GM12878 (cell line): Measurements from ENCODE around the gene SNCA. TPM values are rescaled to one million over a fixed set of nuclear protein-coding genes. Genes with fewer than 3 reads are reported as not detected.

Source experiments
- ATAC-seq: fragments of 200-7000 bp; cut with Tn5 transposase; 3 replicates; pipeline ENCODE4 v1.9.1; 2020; ENCODE audit warnings: mild to moderate bottlenecking, moderate library complexity
- BruUV-seq: library from RNA; stranded (reverse); fragments of 400-500 nt; replicated peaks from 2 replicates; lab custom pipeline; 2021; lab: Mats Ljungman, UMichigan
- CTCF ChIA-PET: fragments of 300-600 bp; sonication (Branson Sonifier 250); formaldehyde crosslinking; extraction: SDS; loops from one replicate; lab custom pipeline; 2021; ENCODE audit warnings: inconsistent platforms; lab: Yijun Ruan, JAX
- POLR2A ChIA-PET: fragments of 350-600 bp; formaldehyde crosslinking; extraction: SDS; loops from one replicate; lab custom pipeline; 2021; ENCODE audit warnings: inconsistent platforms; lab: Charles Lee
- RAD21 ChIA-PET: fragments of 300-600 bp; sonication (Branson Sonifier 250); formaldehyde crosslinking; loops from one replicate; lab custom pipeline; 2023; ENCODE audit warnings: antibody characterized with exemption; ENCODE audit not compliant: unreplicated experiment; lab: Charles Lee
- SMC1A ChIA-PET: fragments of 300-600 bp; sonication (Branson Sonifier 250); formaldehyde crosslinking; loops from one replicate; lab custom pipeline; 2023; ENCODE audit not compliant: unreplicated experiment, uncharacterized antibody; lab: Charles Lee
- DNase-seq: peaks from one replicate; pipeline ENCODE4 v3.0.0-alpha.2; 2011; ENCODE audit warnings: low read depth, low spot score
- FAIRE-seq: peaks from 3 replicates; lab custom pipeline; 2011; peaks lifted over from hg19 to GRCh38; lab: Jason Lieb, UNC
- H2AFZ ChIP-seq: 2 replicates; pipeline ENCODE4 v1.6.0; 2011; ENCODE audit warnings: low read depth, low read length, control low read depth; ENCODE audit not compliant: control insufficient read depth
- H3K27ac ChIP-seq: 2 replicates; pipeline ENCODE4 v1.5.1; 2011; ENCODE audit warnings: control low read depth; ENCODE audit not compliant: control insufficient read depth, insufficient read depth
- H3K27me3 ChIP-seq, 2 experiments: replicated peaks in 1 of 2; 2 replicates each; pipeline versions ENCODE4 v1.6.0 to v1.6.1; 2011; ENCODE audit warnings: low read length in 1 of 2; ENCODE audit not compliant: control insufficient read depth in 2 of 2, insufficient read depth in 2 of 2
- H3K36me3 ChIP-seq, 2 experiments: 2 replicates each; pipeline ENCODE4 v1.5.1; 2011; ENCODE audit warnings: low read length in 1 of 2; ENCODE audit not compliant: control insufficient read depth in 2 of 2, insufficient read depth in 2 of 2
- H3K4me1 ChIP-seq: 2 replicates; pipeline ENCODE4 v1.6.1; 2011; ENCODE audit warnings: mild to moderate bottlenecking, low read length, moderate library complexity, mixed read lengths; ENCODE audit not compliant: control insufficient read depth, insufficient read depth
- H3K4me2 ChIP-seq: 2 replicates; pipeline ENCODE4 v1.6.0; 2011; ENCODE audit warnings: control low read depth; ENCODE audit not compliant: control insufficient read depth, insufficient read depth
- H3K4me3 ChIP-seq: fragments of 200-600 bp; sonication (generic); 2 replicates; pipeline ENCODE4 v1.5.1; 2016
- H3K79me2 ChIP-seq: 2 replicates; pipeline ENCODE4 v1.6.0; 2011; ENCODE audit warnings: low read length; ENCODE audit not compliant: control insufficient read depth, insufficient read depth
- H3K9ac ChIP-seq: 2 replicates; pipeline ENCODE4 v1.8.0; 2011; ENCODE audit warnings: low read length, control low read depth, mixed read lengths; ENCODE audit not compliant: control insufficient read depth, insufficient read depth
- H3K9me3 ChIP-seq: replicated peaks from 3 replicates; pipeline ENCODE4 v1.5.1; 2011; ENCODE audit warnings: mild to moderate bottlenecking, low read length; ENCODE audit not compliant: control insufficient read depth, insufficient read depth
- H4K20me1 ChIP-seq: 2 replicates; pipeline ENCODE4 v1.6.0; 2011; ENCODE audit not compliant: control insufficient read depth, insufficient read depth
- BACH1 ChIP-seq: fragments of 450-650 bp; IDR thresholded peaks from 2 replicates; pipeline ENCODE4 v1.6.1; 2017; ENCODE audit warnings: mild to moderate bottlenecking, borderline replicate concordance
- E2F8 ChIP-seq: fragments of 450-650 bp; IDR thresholded peaks from 2 replicates; pipeline ENCODE4 v1.6.1; 2018; ENCODE audit warnings: mild to moderate bottlenecking, low read depth, moderate library complexity; ENCODE audit not compliant: partially characterized antibody
- JUND ChIP-seq: IDR thresholded peaks from 2 replicates; pipeline ENCODE4 v1.6.1; 2012; ENCODE audit warnings: low read depth, mild to moderate bottlenecking, low read length, improper control_type of control experiment, moderate library complexity
- RB1 ChIP-seq: fragments of 450-650 bp; formaldehyde crosslinking; IDR thresholded peaks from 2 replicates; pipeline ENCODE4 v1.6.1; 2017; ENCODE audit warnings: mild to moderate bottlenecking, borderline replicate concordance
- RELA ChIP-seq: fragments of 450-650 bp; IDR thresholded peaks from 2 replicates; pipeline ENCODE4 v1.8.0; 2014; ENCODE audit warnings: borderline replicate concordance; ENCODE audit not compliant: partially characterized antibody
- SKIL ChIP-seq: fragments of 450-650 bp; IDR thresholded peaks from 2 replicates; pipeline ENCODE4 v1.6.1; 2017; ENCODE audit warnings: mild to moderate bottlenecking, low read depth, inconsistent platforms; ENCODE audit not compliant: poor library complexity, severe bottlenecking
- SMARCA5 ChIP-seq: fragments of 450-650 bp; IDR thresholded peaks from 2 replicates; pipeline ENCODE4 v1.6.1; 2017; ENCODE audit warnings: mild to moderate bottlenecking
- SUPT20H ChIP-seq: IDR thresholded peaks from 2 replicates; pipeline ENCODE4 v1.6.1; 2011; ENCODE audit warnings: low read depth, mild to moderate bottlenecking, low read length, moderate library complexity, borderline replicate concordance; ENCODE audit not compliant: control insufficient read depth
- WGBS: methylation state at CpG from one replicate; pipeline ENCODE4 v1.1.6; 2016; ENCODE audit warnings: low lambda C conversion rate; ENCODE audit not compliant: insufficient replicate concordance, insufficient coverage; ENCODE audit errors: missing lambda C conversion rate; 5-methylcytosine and 5-hydroxymethylcytosine counted together
- in situ Hi-C: fragments of 300-500 bp; cut with MboI; formaldehyde crosslinking; loops from 9 replicates; pipeline ENCODE4 v1.14.3; 2018; ENCODE audit warnings: mixed read lengths
- intact Hi-C: fragments of 100-400 bp; cut with micrococcal nuclease; formaldehyde crosslinking; loops from one replicate; pipeline ENCODE4 v1.14.2; 2022; ENCODE audit not compliant: unreplicated experiment
- polyA plus RNA-seq, 11 experiments: library from polyadenylated mRNA; depleted of rRNA in 4 of 11; unstranded in 6 of 11; stranded (reverse) in 5 of 11; fragments of >200 nt; fragmentation: Nextera tagmentation in 4 of 11; fragmentation: Illumina TruSeq in 1 of 11; extraction: Ambion mirVana in 4 of 11; extraction: Trizol in 1 of 11; gene quantifications; 1 replicate in 1 of 11; 2 replicates in 10 of 11; pipeline versions ENCODE4 v1.2.1 to v1.2.3, GENCODE V29; 2011 to 2016; ENCODE audit warnings: inconsistent platforms in 2 of 11, missing spikeins in 2 of 11, low read depth in 1 of 11
- total RNA-seq, 4 experiments: library from RNA; depleted of rRNA in 3 of 4; stranded (reverse); fragments of >200 nt in 3 of 4; fragmentation: Illumina TruSeq in 1 of 4; extraction: Trizol in 1 of 4; gene quantifications; 2 replicates each; pipeline versions ENCODE4 v1.2.1 to v1.2.3, GENCODE V29; 2013 to 2021

Gene SNCA
- total and polyA plus RNA-seq, 10 of the 15 experiments (the other 5 are each of a cell fraction or from before 2014, with no cell fraction given) = 0.22 TPM; not detected in 9

- TF ChIP-seq RELA (no peak), BACH1 (no peak), E2F8 (no peak), SUPT20H (no peak), JUND (no peak)
Measured at GRCh38 chr4:89751416-89751815, 85.5 kb downstream of the SNCA start (continued).

DNA sequence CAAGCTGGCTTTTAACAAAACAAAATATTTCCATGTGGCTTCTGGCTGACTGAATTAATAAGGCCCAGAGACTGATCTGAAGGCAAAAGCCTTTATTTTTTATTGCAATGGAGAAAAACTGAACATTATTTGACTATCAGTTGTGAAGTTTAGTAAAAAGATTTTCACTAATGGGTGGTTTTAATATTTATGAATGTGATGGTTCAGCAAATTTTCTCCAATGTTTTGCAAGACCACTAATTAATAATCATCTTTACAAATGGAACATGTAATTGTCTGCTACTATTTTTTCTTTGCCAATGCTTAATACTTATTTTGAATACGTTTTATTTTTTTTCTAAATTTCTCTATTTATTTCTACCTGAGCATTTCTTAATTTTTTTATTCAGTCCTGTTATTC, 90.6 kb downstream of the SNCA start:
- no peak overlapping the region for H3K9ac ChIP-seq
- H3K4me1 ChIP-seq = no peaks in the 10 kb centered on the region
- no peak for TF ChIP-seq SMARCA5
- no peak for TF ChIP-seq RB1
- TF ChIP-seq SKIL = no peak
- WGBS = 0% methylated on average over 1 of the region's 1 CpG
- ChIA-PET CTCF (no interaction called here), RAD21 (no interaction called here), SMC1A (interaction anchor here (0.8 to 1.4 kb wide), 2 partner anchors 11 to 105 kb away, joined by 3 read pairs; no protein-coding TSS in a partner anchor), POLR2A (no interaction called here)
- no peak overlapping the region for H3K27ac ChIP-seq
- no peak overlapping the region for H2AFZ ChIP-seq
- intact Hi-C loops = no loop called here
- ATAC-seq (no peak), DNase-seq (no peak), FAIRE-seq (no peak)
- BruUV-seq = no TSS peak
- H3K36me3 ChIP-seq = no peaks in the 10 kb centered on the region
- no peaks in the 10 kb centered on the region for H3K9me3 ChIP-seq
- in situ Hi-C loops = no loop called here
- no peak overlapping the region for H3K4me2 ChIP-seq
- no peaks in the 10 kb centered on the region for H3K79me2 ChIP-seq
- H3K4me3 ChIP-seq = no peak overlapping the region
- H3K27me3 ChIP-seq = no peaks in the 10 kb centered on the region
- H4K20me1 ChIP-seq = no peaks in the 10 kb centered on the region
